H1 (cell line): ENCODE measurements around the gene TYK2. TPM values are rescaled to one million over a fixed set of nuclear protein-coding genes. Genes with fewer than 3 reads are reported as not detected.

Source experiments
- FOSL1 ChIP-seq: IDR thresholded peaks from 2 replicates; pipeline ENCODE4 v1.6.1; 2011; ENCODE audit warnings: mild to moderate bottlenecking, low read depth, low read length, moderate library complexity; ENCODE audit not compliant: insufficient read depth
- HDAC6 ChIP-seq: IDR thresholded peaks from one replicate; pipeline ENCODE4 v1.7.1; 2012; ENCODE audit warnings: low read depth, mild to moderate bottlenecking, inconsistent platforms, low read length, moderate library complexity
- NRF1 ChIP-seq: IDR thresholded peaks from 2 replicates; pipeline ENCODE4 v1.6.1; 2011; ENCODE audit warnings: mild to moderate bottlenecking, low read depth, low read length, improper control_type of control experiment
- RFX5 ChIP-seq: IDR thresholded peaks from 2 replicates; pipeline ENCODE4 v1.6.1; 2011; ENCODE audit warnings: low read depth, low read length, improper control_type of control experiment, borderline replicate concordance
- SIN3A ChIP-seq, 2 experiments: IDR thresholded peaks in 1 of 2; conservative IDR thresholded peaks in 1 of 2; 2 replicates each; pipeline ENCODE4 v1.6.1; 2011 to 2012; ENCODE audit warnings: low read length in 2 of 2, improper control_type of control experiment in 1 of 2, low read depth in 1 of 2, mild to moderate bottlenecking in 1 of 2
- SIRT6 ChIP-seq: IDR thresholded peaks from one replicate; pipeline ENCODE4 v1.7.1; 2012; ENCODE audit warnings: low read length, inconsistent platforms
- SP4 ChIP-seq: IDR thresholded peaks from 2 replicates; pipeline ENCODE4 v1.6.1; 2012; ENCODE audit warnings: low read length, inconsistent platforms
- USF2 ChIP-seq: IDR thresholded peaks from 2 replicates; pipeline ENCODE4 v1.6.1; 2011; ENCODE audit warnings: low read length, improper control_type of control experiment
- ZNF274 ChIP-seq: IDR thresholded peaks from 2 replicates; pipeline ENCODE4 v1.7.0; 2012; ENCODE audit warnings: low read length, borderline replicate concordance; ENCODE audit errors: extremely low read depth
- polyA plus RNA-seq, 7 experiments: library from polyadenylated mRNA; depleted of rRNA in 3 of 7; stranded (reverse) in 5 of 7; unstranded in 2 of 7; fragments of >200 nt in 5 of 7; fragments of 200-250 nt in 2 of 7; gene quantifications; 1 replicate in 5 of 7; 2 replicates in 1 of 7; 4 replicates in 1 of 7; pipeline versions ENCODE4 v1.2.1 to v1.2.3, GENCODE V29; 2011 to 2013; ENCODE audit warnings: missing spikeins in 2 of 7, mixed read lengths in 2 of 7
- total RNA-seq: library from RNA; stranded (reverse); fragmentation: NEBNext Ultra II Directional; extraction: Animal tissue kit (Norgen Biotek cat#: 25700); gene quantifications from 2 replicates; pipeline ENCODE4 v1.2.1, GENCODE V29; 2021
- TF ChIP-seq, protein P1 (sequence below): fragments of 300-600 bp; sonication (generic); IDR thresholded peaks from 2 replicates; pipeline ENCODE4 v1.7.1; 2012; ENCODE audit warnings: low read length, moderate library complexity, mild to moderate bottlenecking, inconsistent platforms; ENCODE audit not compliant: insufficient replicate concordance
- TF ChIP-seq, protein P2 (sequence below): IDR thresholded peaks from 2 replicates; pipeline ENCODE4 v1.6.1; 2012; ENCODE audit warnings: inconsistent platforms

Gene TYK2
- total and polyA plus RNA-seq, 2 of the 8 experiments (the other 6 are each of a cell fraction or from before 2014, with no cell fraction given) = 32.1 to 40.8 TPM

DNA sequence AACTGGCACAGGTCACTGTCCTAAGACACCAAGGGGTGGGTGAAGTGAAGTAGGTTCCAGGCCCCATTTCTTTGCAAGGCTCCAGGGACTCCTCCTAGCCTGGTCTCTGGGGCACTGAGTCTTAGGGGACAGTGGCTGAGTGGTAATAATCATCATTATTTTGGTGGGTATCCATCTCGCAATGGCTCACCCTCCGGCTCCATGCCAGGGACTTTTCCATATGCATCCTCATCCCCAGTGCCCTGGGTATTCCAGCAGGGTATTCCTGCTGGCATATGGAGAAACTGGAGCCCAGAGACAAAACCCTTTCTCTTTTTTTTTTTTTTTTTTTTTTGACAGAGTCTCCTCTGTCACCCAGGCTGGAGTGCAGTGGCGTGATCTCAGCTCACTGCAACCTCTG, 42.5 kb upstream of the TYK2 start (continued):
- TF ChIP-seq, protein P1, sequence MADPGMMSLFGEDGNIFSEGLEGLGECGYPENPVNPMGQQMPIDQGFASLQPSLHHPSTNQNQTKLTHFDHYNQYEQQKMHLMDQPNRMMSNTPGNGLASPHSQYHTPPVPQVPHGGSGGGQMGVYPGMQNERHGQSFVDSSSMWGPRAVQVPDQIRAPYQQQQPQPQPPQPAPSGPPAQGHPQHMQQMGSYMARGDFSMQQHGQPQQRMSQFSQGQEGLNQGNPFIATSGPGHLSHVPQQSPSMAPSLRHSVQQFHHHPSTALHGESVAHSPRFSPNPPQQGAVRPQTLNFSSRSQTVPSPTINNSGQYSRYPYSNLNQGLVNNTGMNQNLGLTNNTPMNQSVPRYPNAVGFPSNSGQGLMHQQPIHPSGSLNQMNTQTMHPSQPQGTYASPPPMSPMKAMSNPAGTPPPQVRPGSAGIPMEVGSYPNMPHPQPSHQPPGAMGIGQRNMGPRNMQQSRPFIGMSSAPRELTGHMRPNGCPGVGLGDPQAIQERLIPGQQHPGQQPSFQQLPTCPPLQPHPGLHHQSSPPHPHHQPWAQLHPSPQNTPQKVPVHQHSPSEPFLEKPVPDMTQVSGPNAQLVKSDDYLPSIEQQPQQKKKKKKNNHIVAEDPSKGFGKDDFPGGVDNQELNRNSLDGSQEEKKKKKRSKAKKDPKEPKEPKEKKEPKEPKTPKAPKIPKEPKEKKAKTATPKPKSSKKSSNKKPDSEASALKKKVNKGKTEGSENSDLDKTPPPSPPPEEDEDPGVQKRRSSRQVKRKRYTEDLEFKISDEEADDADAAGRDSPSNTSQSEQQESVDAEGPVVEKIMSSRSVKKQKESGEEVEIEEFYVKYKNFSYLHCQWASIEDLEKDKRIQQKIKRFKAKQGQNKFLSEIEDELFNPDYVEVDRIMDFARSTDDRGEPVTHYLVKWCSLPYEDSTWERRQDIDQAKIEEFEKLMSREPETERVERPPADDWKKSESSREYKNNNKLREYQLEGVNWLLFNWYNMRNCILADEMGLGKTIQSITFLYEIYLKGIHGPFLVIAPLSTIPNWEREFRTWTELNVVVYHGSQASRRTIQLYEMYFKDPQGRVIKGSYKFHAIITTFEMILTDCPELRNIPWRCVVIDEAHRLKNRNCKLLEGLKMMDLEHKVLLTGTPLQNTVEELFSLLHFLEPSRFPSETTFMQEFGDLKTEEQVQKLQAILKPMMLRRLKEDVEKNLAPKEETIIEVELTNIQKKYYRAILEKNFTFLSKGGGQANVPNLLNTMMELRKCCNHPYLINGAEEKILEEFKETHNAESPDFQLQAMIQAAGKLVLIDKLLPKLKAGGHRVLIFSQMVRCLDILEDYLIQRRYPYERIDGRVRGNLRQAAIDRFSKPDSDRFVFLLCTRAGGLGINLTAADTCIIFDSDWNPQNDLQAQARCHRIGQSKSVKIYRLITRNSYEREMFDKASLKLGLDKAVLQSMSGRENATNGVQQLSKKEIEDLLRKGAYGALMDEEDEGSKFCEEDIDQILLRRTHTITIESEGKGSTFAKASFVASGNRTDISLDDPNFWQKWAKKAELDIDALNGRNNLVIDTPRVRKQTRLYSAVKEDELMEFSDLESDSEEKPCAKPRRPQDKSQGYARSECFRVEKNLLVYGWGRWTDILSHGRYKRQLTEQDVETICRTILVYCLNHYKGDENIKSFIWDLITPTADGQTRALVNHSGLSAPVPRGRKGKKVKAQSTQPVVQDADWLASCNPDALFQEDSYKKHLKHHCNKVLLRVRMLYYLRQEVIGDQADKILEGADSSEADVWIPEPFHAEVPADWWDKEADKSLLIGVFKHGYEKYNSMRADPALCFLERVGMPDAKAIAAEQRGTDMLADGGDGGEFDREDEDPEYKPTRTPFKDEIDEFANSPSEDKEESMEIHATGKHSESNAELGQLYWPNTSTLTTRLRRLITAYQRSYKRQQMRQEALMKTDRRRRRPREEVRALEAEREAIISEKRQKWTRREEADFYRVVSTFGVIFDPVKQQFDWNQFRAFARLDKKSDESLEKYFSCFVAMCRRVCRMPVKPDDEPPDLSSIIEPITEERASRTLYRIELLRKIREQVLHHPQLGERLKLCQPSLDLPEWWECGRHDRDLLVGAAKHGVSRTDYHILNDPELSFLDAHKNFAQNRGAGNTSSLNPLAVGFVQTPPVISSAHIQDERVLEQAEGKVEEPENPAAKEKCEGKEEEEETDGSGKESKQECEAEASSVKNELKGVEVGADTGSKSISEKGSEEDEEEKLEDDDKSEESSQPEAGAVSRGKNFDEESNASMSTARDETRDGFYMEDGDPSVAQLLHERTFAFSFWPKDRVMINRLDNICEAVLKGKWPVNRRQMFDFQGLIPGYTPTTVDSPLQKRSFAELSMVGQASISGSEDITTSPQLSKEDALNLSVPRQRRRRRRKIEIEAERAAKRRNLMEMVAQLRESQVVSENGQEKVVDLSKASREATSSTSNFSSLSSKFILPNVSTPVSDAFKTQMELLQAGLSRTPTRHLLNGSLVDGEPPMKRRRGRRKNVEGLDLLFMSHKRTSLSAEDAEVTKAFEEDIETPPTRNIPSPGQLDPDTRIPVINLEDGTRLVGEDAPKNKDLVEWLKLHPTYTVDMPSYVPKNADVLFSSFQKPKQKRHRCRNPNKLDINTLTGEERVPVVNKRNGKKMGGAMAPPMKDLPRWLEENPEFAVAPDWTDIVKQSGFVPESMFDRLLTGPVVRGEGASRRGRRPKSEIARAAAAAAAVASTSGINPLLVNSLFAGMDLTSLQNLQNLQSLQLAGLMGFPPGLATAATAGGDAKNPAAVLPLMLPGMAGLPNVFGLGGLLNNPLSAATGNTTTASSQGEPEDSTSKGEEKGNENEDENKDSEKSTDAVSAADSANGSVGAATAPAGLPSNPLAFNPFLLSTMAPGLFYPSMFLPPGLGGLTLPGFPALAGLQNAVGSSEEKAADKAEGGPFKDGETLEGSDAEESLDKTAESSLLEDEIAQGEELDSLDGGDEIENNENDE = no peak
- no peak for TF ChIP-seq FOSL1
- TF ChIP-seq SIN3A (conservative IDR thresholded peaks at IDR 0.05 in 1 of 2, IDR thresholded peaks at IDR 0.05 in 1 of 2; ENCODE audit: low read depth in 1 of 2, low read length in 2 of 2) = no peak
- no peak for TF ChIP-seq NRF1
- TF ChIP-seq SP4 = no peak
- TF ChIP-seq HDAC6 = no peak
- no peak for TF ChIP-seq RFX5
- TF ChIP-seq ZNF274 = no peak
- TF ChIP-seq USF2 = no peak
- TF ChIP-seq, protein P2, sequence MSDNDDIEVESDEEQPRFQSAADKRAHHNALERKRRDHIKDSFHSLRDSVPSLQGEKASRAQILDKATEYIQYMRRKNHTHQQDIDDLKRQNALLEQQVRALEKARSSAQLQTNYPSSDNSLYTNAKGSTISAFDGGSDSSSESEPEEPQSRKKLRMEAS = no peak
- no peak for TF ChIP-seq SIRT6
